Left ventricle myocardium inferior (tissue), 1 donor: Measurements from ENCODE around the gene RPS8. TPM values are rescaled to one million over a fixed set of nuclear protein-coding genes. Genes with fewer than 3 reads are reported as not detected.
"Not testable (repeated sequence)": the region's sequence is repeated elsewhere in the genome, so short reads cannot be mapped to it uniquely, and the experiment has no call there.

ENCODE experiments used
- DNase-seq: peaks from one replicate; pipeline ENCODE4 v3.0.0-alpha.2; 2020
- H3K27ac ChIP-seq: fragments of 200-600 bp; replicated peaks from 2 replicates; pipeline ENCODE4 v1.8.0; 2021
- H3K27me3 ChIP-seq: fragments of 200-600 bp; 2 replicates; pipeline ENCODE4 v1.8.0; 2021; ENCODE audit warnings: low read depth
- H3K36me3 ChIP-seq: fragments of 200-600 bp; 2 replicates; pipeline ENCODE4 v1.8.0; 2021
- H3K4me1 ChIP-seq: fragments of 200-600 bp; 2 replicates; pipeline ENCODE4 v1.8.0; 2021
- H3K4me3 ChIP-seq: fragments of 200-600 bp; 2 replicates; pipeline ENCODE4 v1.8.0; 2021; ENCODE audit warnings: mild to moderate bottlenecking, moderate library complexity
- H3K9me3 ChIP-seq: fragments of 200-600 bp; replicated peaks from 2 replicates; pipeline ENCODE4 v1.8.0; 2021
- CTCF ChIP-seq: fragments of 200-600 bp; IDR thresholded peaks from 2 replicates; pipeline ENCODE4 v1.8.0; 2021; ENCODE audit warnings: antibody characterized with exemption, mild to moderate bottlenecking, borderline replicate concordance
- intact Hi-C: fragments of 100-400 bp; cut with micrococcal nuclease; formaldehyde crosslinking; loops from one replicate; pipeline ENCODE4 v1.11.0; 2022
- long read RNA-seq: library from polyadenylated mRNA; unstranded; transcript quantifications from one replicate; pipeline ENCODE4 v2.0.0, GENCODE V29; 2021
- total RNA-seq: library from RNA; stranded (reverse); fragmentation: NEBNext Ultra II Directional; extraction: Animal tissue kit (Norgen Biotek cat#: 25700); gene quantifications from one replicate; pipeline ENCODE4 v1.2.1, GENCODE V29; 2021
- donor health status: DM: no; HTN: yes; CAD: no; lungs with severe emphysema.

The RPS8 gene
- 717 TPM for total RNA-seq
- long read RNA-seq, transcript RPS8-202 (6 exons, 881 nt): major isoform, 219 of 274 reads
- long read RNA-seq, transcript RPS8-207 (5 exons, 1,115 nt): minor isoform, 39 of 274 reads
- long read RNA-seq, partial matches to known transcripts: 10 of 274 reads
- long read RNA-seq, other reads (novel, unspliced or antisense): 1 of 274 reads

GRCh38 chr1:44775078-44775929, at the start of gene RPS8:
TSS of gene RPS8 (plus strand) at chr1:44775540. CDS start at chr1:44775597, 57 bp downstream.
- Histone ChIP-seq H3K27ac (peak within 1 kb of the TSS; percentile 95), H3K36me3 (peaks cover 38% of the 10 kb centered on the region), H3K4me1 (peaks cover 42% of the 10 kb centered on the region), H3K27me3 (no peaks in the 10 kb centered on the region), H3K9me3 (no peaks in the 10 kb centered on the region), H3K4me3 (peak within 1 kb of the TSS; percentile 82)
- intact Hi-C loops: no loop called here
- TF ChIP-seq CTCF: no peak
- DNase-seq: peak; percentile 91

GRCh38 chr1:44730741-44731512, 44.4 kb upstream of the RPS8 start, which contains the start of gene RNU5D-1:
TSS of gene RNU5D-1 (minus strand) at chr1:44731170.
- Histone ChIP-seq H3K27me3 (no peaks in the 10 kb centered on the region), H3K36me3 (no peaks in the 10 kb centered on the region), H3K4me1 (peaks cover 21% of the 10 kb centered on the region), H3K27ac (peak within 1 kb of the TSS; percentile 86), H3K4me3 (peak within 1 kb of the TSS; percentile 50), H3K9me3 (no peaks in the 10 kb centered on the region)
- TF ChIP-seq CTCF: peak; percentile 81
- peak; percentile 92 for DNase-seq
- intact Hi-C loops: no loop called here

GRCh38 chr1:44733365-44733764, 42.0 kb upstream of the RPS8 start:
- no peak for TF ChIP-seq CTCF
- intact Hi-C loops: no loop called here
- Histone ChIP-seq H3K9me3 (no peaks in the 10 kb centered on the region), H3K4me1 (peaks cover 21% of the 10 kb centered on the region), H3K36me3 (no peaks in the 10 kb centered on the region), H3K27ac (peak overlapping the region; percentile 40), H3K4me3 (no peak overlapping the region), H3K27me3 (no peaks in the 10 kb centered on the region)
- DNase-seq: no peak

- Histone ChIP-seq H3K27me3 (no peaks in the 10 kb centered on the region), H3K4me1 (peaks cover 21% of the 10 kb centered on the region), H3K9me3 (no peaks in the 10 kb centered on the region), H3K36me3 (no peaks in the 10 kb centered on the region), H3K27ac (peak overlapping the region; percentile 40), H3K4me3 (no peak overlapping the region)
- intact Hi-C loops: no loop called here
- TF ChIP-seq CTCF: no peak
- DNase-seq: no peak
Measured at GRCh38 chr1:44733784-44734183, 41.6 kb upstream of the RPS8 start.

- intact Hi-C loops: no loop called here
- no peak for TF ChIP-seq CTCF
- Histone ChIP-seq H3K4me3 (no peak overlapping the region), H3K27me3 (no peaks in the 10 kb centered on the region), H3K36me3 (no peaks in the 10 kb centered on the region), H3K27ac (no peak overlapping the region), H3K9me3 (no peaks in the 10 kb centered on the region), H3K4me1 (peaks cover 19% of the 10 kb centered on the region)
- DNase-seq: no peak
Measured at GRCh38 chr1:44735992-44736391, 39.3 kb upstream of the RPS8 start.

GRCh38 chr1:44738953-44739306, 36.4 kb upstream of the RPS8 start:
- H3K36me3 ChIP-seq, H3K9me3 ChIP-seq, DNase-seq, H3K27me3 ChIP-seq, intact Hi-C loops: not testable (repeated sequence)
- Histone ChIP-seq H3K4me3 (peak overlapping the region; percentile 74), H3K27ac (peak overlapping the region; percentile 93), H3K4me1 (peaks cover 14% of the 10 kb centered on the region)
